Activated CD8-positive, alpha-beta memory T cell treated with anti-CD3 and anti-CD28 coated beads, Interleukin-2, amount 50 U/mL, for 24 hours (primary cell): ENCODE measurements around the gene CLDN3.
A peak's percentile ranks its signal among the peaks of the same experiment; 100 is the strongest.
"Not testable (repeated sequence)": the region's sequence is repeated elsewhere in the genome, so short reads cannot be mapped to it uniquely, and the experiment has no call there.

Experiments used
- DNase-seq: peaks from one replicate; pipeline ENCODE4 v3.0.0-alpha.2; 2020; ENCODE audit errors: extremely low read depth

The CLDN3 gene

DNA sequence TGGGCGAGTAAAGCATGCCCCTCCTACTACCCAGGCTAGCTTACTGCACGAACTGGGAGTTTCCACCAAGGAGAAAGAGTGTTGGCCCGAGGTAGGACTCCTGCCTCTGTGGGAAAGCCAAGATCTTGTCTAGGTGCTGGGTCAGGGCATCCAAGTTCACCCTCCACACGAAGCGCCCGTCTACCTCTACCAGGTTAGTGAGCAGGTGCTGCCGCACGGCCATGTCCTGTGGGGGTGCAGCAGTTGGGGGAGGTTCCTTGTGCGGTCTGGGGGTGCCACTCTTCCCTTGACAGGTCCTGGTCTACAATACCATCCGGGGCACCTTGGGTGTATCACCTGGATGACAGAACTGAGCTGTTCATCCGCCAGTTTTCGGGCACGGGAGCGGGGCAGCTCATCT lies 33.2 kb downstream of the CLDN3 start:
- no peak for DNase-seq

DNA sequence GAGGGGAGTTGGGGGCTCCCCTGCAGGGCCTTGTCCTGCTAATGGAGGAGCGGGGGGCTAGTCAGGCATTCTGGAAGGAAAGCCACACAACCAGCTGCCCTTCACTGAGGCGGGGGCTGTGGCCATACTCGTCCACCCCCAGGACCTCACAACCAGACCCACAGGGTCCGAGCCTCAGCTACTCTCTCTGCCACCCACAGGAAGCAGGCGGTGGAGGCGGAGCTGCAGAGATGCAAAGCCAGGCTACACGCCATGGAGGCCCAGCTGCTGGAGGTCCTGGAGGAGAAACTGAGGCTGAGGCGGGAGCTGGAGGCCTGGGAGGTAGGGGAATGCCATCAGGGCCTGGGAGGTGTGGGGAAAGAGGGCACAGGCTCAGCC lies 34.6 kb downstream of the CLDN3 start:
- DNase-seq, result no peak

DNA sequence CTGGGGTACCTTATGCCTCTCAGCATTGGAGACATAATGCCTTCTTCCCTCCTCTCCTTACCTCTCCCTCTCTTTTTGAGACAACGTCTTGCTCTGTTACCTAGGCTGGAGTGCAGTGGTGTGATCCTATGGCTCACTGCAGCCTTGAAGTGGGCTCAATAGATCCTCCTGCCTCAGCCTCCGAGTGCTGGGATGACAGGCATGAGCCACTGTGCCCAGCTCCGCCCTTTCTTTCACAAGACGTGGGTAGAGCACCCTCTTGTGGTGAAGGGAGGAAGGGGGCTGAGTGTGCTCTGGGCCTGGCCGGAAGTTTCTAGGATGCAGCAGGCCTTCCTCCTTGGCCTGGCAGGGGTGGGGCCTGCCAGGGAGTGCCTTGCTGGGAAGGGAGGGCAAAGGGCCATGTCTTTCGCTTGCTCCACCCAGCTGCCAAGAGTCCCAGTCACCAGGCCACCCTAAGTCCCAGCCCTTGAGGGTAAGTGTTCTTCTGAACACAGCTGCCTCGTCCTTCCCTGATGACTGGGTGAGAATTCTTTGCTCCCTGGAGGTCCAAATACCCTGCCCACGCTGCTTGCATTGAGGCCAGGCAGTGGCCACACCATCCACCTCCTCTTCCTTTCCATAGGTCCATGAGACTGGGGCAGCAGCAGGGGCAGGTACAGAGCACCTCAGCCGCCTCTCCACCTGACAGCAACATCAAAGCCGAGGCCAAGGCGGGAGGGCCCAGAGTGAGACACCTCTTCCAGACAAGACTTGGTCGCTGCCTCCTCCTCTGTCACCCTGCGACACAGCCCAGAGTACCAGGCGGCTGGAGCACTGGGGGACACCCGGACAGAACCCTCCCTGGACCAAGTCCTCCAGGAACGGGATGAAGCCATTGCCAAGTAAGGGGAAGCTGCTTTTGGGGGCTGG lies 35.2 kb downstream of the CLDN3 start:
- peak; percentile 64 for DNase-seq

DNA sequence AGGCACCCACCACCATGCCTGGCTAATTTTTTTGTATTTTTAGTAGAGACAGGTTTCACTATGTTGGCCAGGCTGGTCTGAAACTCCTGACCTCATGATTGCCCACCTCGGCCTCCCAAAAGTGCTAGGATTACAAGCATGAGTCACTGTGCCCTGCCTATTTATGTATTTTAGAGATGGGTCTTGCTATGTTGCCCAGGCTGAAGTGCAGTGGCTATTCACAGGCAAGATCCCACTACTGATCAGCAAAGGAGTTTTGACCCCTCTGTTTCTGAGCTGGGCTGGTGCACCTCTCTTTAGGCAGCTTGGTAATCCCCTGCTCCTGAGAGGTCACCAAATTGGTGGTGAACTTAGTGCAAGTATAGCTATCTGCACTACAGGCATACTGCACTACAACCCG lies 37.7 kb downstream of the CLDN3 start:
- DNase-seq, result no peak

DNA sequence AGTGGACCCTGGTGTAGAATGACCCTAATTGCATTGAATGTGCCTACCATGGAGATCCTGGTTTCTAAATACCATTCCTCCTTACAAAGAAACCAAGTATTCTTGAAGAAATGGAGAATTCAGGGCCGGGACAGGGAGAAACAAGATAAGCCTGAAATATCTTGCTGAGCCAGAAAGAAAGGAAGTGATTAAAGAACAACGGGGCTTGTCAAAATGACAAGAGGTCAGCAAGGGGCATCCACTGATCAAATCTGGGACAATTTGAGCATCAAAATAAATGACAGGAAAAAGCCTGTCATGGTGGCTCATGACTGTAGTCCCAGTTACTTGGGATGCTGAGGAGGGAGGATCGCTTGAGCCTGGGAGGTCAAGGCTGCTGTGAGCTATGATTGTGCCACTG lies 39.6 kb downstream of the CLDN3 start:
- DNase-seq, result no peak

DNA sequence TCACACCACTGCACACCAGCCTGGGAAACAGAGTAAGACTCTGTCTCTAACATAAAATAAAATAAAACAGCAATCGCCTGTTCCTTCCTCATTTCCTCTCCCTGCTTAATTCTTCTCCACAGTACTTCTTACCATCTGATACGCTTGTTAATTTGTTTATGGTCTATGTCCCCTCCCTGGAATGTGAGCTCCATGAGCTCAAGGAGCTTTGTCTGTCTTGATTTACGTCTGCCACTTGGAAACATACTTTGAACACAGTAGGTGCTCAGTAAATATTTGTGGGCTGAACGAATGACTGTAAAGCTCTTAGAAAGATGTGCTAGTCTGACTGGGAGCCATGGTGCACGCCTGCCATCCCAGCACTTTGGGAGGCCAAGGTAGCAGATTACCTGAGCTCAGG lies 41.5 kb downstream of the CLDN3 start:
- no peak for DNase-seq

DNA sequence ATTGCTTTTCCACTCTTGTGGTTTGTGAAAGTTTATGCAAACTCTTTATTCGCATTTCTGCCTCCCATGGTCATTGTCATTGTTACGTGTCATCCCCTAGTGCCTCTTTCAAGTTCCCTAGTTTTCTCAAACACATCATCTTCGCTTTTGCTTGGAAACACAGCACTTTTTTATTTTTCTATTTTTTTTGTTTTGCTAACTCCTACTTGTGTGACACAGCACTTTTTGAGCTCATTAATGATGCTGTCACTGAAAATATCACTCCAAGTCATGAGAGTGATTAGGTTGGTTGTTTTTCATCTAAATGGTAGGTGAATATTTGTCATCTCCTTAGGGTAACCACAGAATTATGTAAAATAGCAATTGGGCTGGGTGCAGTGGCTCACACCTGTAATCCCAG lies 42.1 kb downstream of the CLDN3 start:
- DNase-seq, result no peak

DNA sequence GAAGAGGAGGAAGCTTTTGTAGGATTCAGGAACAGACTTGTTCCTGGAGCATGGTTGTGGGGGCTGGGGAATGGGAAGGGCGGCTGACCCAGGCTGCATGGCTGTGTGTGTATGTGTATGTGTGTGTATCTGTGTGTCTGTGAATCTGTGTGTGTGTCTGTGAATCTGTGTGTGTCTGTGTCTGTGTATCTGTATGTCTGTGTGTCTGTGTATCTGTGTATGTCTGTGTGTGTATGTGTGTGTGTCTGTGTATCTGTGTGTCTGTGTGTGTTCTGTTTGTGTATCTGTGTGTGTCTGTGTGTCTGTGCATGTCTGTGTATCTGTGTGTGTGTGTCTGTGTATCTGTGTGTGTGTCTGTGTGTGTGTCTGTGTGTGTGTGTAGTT lies 44.0 kb downstream of the CLDN3 start:
- DNase-seq, result no peak

DNA sequence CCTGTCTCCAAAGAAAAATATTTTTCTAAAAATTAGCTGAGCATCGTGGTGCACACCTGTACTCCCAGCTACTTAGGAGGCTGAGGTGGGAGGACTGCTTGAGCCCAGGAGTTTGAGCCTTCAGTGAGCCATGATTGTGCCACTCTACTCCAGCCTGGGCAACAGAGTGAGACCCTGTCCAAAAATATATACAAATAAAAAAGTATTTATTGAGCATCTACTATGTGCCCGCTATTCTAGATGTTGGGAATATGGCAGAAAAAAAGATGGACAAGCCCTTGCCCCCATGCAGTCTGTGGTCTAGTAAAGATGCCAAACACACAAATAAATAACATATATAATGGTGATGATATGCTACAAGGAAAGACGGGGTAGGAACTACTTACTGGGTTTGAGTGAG lies 46.3 kb downstream of the CLDN3 start:
- DNase-seq, result no peak

DNA sequence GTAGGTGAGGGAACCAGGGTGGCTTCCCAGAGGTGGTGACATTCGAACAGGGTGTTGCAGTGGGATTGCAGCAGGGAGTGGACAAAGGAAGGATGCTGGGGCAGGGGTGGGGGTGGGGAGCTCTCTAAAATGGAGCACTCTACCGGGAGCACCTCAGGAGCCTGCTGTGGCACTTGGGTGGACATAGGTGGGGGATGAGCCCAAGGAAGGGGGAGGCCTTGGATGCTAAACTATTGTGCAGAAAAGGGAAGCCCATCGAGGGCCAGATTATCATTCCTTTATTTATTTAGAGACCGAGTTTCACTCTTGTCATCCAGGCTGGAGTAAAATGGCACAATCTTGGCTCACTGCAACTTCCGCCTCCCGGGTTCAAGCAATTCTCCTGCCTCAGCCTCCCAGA lies 47.3 kb downstream of the CLDN3 start:
- no peak for DNase-seq

DNA sequence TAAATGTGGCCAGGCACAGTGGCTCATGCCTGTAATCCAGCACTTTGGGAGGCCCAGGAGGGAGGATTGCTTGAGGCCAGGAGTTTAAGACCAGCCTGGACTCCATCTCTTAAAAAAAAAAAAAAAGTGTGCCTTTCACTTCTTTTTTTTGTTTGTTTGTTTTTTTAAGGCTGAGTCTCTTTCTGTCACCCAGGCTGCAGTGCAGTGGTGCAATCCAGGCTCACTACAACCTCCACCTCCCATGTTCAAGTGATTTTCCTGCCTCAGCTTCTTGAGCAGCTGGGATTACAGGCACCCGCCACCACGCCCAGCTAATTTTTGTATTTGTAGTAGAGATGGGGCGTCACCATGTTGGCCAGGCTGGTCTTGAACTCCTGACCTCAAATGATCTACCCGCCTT lies 47.9 kb downstream of the CLDN3 start:
- DNase-seq, result not testable (repeated sequence)

DNA sequence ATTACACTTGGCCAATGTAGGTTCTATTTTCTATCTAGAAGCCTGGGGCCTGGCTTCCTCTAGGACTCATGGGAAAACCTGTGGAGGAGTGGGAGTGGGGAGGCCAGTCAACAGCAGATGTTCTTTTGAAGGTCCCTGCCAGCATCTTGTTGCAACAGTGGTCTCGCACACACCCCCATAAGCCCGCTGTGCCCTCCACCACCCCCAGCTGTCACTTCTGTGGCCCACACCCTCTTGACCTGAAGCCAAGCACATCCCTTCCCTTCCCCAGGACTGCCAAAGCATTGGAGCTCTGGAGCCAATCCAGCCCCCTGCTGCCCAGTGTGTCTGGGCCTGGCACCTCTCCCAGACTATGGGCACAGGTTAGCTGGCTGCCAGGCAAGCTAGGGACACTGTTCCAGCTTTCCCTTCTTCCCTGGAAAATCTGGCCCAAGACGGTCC lies 48.7 kb downstream of the CLDN3 start:
- no peak for DNase-seq

DNA sequence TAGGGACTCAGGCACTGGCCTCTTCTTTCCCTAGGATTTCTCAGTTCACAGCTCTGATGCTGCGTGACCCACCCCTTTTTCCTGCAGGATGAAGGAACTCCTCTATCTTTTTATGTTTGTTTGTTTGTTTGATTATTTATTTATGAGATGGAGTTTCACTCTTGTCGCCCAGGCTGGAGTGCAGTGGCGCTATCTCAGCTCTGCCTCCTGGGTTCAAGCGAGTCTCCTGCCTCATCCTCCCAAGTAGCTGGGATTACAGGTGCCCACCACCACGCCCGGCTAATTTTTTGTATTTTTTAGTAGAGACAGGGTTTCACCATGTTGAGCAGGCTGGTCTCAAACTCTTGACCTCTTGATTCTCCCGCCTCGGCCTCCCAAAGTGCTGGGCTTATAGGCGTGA lies 49.6 kb downstream of the CLDN3 start:
- not testable (repeated sequence) for DNase-seq

DNA sequence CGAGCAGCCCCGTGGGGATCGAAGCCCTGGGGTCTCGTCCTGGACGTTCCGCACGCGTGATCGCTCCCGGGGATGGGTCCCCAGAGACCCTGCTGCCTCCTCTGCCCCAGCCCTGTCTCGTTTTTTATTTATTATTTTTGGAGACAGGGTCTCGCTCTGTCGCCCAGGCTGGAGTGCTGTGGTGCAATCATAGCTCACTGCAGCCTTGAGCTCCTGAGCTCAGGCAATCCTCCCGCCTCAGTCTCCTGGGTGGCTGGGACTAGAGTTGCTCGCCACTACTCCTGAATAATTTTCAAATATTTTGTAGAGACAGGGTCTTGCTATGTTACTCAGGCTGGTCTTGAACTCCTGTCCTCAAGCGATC lies 50.3 kb downstream of the CLDN3 start:
- DNase-seq, result no peak
